ENCODE data around the gene OPA1.

OPA1 gene

DNA sequence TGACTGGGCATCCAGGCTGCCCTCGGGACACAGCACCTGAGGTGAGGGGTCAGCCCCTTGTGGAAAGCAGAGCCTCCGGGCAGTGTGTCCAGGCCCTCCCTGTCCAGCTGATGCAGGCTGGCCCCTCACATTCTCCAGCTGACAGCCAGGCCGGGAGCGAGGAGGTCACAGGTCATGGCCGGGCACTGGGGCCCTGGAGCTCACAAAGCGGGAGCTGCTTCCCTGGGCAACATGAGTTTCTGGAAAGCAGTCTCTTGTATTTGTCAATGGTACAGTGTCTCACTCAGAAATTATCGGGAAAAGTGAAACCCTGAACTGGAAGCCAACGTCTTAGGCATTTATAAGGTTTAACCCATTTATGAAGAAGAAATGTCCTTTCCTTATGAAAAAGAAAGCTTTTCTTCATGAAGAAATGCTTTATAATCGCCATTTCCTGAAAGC lies 118.5 kb downstream of the OPA1 start:
- no peak for FAIRE-seq

DNA sequence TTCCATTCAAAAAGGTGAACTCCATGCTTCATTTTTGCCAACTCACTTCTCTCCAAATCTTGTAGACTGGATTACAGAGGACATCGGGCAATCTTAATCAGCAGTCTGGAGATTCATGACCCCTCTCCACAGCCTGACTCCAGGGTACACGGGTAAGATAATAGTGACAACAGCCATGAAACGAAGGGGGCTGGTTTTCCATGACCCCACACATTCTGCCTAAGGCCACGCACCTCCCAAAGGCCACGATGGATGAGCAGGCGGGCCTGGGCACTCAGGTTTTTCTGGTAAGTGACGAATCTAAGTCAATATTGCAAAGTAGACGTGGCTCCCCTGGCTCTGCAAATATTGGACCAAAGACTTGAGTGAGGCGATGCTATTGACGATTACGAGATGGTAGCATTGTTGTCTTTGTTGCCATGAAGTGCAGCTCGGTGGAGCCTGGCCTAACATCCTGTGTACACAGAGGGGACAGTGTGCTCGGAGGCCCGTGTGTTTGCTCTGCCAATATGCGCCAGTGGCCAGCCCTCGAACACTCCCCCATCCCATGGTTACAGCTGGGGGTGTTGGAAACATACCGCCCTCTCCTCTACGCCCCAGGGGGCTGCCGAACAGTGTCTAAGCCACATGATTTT lies 119.1 kb downstream of the OPA1 start:
- no peak for FAIRE-seq

DNA sequence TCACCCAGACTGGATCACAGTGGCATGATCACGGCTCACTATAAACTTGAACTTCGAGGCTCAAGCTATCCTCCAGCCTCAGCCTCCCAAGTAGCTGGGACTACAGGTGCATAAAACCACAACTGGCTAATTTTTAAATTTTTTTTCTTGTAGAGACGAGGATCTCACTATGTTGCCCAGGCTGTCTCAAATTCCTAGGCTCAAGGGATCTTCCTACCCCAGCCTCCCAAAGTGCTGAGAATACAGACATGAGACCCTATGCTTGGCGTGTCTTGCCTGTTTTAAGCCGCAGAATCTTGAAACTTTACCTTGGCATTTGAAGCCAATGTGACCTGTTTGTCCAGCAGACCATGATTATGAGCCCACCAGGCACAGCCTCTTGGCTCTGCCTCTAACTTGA lies 119.9 kb downstream of the OPA1 start:
- FAIRE-seq: no peak

GRCh38 chr3:193714523-193715137 lies 121.6 kb downstream of the OPA1 start:
- FAIRE-seq: no peak

- no peak for FAIRE-seq
Measured at GRCh38 chr3:193716150-193716549, 123.1 kb downstream of the OPA1 start.

DNA sequence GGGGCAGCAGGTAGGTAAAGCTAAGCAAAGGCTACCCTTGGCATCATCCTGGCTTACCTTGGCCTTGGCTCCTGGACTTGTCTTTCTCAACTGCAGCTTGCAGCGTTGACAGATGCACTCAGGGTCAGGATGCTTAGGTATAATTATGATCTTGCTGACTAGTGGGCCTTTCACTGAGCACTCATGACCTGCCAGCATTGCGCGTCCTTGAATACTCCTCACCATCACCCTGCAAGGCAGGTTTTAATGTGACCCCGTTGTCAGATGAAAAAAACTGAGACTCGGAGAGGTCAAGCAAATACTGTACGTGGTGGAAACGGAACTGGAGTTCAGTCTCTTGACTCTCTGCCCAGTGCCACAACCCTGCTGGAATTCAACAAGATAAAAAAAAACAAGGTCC lies 126.7 kb downstream of the OPA1 start:
- no peak for FAIRE-seq

DNA sequence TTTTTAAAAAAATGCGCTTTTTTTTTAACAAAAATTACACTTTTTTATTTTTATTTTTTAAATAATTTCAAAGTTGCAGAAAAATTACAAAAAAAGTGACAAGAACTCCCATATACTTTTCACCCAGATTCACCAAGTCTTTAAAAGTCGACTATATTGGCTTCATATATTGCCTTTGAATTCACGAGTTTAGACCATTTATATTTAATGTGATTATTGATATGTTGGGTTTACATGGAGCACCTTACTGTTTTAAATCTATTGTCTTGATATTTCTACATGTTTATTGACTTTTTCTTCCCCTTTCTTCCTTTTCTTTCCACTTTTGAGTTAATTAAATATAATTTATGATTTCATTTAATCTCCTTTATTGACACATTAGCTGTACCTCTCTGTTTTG lies 127.2 kb downstream of the OPA1 start:
- no peak for FAIRE-seq

- no peak for FAIRE-seq
Measured at GRCh38 chr3:193722566-193722965, 129.6 kb downstream of the OPA1 start.

DNA sequence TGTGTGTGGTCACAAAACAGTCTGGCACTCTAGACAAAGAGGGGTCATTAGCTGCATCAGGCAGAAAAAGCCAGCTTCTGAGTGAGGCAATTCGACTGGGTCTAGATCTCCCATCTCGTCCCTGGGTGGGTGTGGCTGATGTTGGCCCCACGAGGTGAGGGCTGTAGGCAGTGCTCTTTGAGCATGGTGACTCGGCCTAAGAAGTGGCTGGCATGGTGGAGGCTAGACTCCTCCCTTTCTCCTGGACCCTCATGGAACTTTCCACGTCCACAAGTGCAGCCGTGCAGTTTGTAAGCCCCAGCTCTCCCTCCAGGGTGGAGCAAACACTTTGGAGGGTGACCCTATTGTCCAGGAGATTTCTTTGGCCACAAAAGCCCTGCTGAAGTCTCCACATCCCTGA lies 134.1 kb downstream of the OPA1 start:
- no peak for FAIRE-seq

GRCh38 chr3:193728429-193729087 lies 135.6 kb downstream of the OPA1 start:
- FAIRE-seq: no peak

DNA sequence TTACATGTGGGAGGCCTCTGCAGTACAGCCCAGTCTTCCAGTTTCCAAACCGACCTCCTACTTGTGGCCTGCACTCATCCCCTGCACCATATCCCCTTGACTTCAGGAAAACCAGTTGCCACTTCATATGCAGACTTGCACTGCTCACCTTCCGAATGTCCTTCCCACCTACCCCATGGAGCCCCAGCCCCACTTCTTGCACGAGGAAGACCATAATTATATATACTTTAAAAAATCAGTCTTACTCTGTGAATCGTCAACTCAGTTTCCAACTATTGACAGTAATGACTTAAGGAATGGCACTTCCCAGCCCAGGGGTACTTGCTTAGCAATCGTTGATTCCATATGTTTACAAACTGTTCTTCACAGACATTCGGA lies 136.1 kb downstream of the OPA1 start:
- FAIRE-seq: no peak

GRCh38 chr3:193729601-193730000 lies 136.6 kb downstream of the OPA1 start:
- FAIRE-seq: no peak

DNA sequence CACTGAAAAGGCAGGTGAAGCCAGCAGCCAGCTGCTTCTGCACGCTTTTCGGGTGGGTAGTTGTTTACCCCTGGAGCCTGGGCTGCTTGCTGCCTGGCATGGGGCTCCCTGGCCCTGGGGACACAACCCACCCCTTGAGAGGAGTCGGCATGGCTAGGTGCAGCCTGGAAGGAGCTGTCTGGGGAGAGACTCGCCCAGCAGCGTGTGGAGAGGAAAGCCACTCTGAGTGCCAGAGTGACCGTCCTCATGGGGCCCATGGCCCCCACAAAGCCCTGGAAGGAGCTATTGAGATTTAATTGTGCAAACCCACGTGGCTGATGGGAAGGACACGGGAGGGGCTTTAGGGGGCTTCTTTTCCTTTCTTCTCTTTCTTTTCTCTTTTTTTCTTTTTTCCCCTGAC lies 137.5 kb downstream of the OPA1 start:
- no peak for FAIRE-seq

DNA sequence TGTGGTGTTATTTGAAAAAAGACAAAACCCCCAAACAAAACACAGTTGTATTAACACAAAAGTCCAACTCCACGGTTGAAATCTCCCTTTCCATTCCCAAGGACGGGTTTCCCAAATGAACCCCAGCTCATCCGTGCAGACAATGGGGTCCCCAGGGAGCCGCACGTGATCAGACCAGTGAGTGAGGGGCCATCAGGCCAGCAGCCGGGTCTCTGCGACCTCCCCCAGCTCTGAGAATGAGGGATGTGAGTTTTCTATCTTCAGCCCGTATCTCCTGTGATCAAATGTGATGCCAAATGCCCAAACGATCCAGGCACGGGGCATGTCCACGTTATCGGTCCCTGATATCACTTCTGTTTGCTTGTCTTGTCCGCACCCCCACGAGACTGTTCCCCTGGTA lies 138.0 kb downstream of the OPA1 start:
- FAIRE-seq: no peak

DNA sequence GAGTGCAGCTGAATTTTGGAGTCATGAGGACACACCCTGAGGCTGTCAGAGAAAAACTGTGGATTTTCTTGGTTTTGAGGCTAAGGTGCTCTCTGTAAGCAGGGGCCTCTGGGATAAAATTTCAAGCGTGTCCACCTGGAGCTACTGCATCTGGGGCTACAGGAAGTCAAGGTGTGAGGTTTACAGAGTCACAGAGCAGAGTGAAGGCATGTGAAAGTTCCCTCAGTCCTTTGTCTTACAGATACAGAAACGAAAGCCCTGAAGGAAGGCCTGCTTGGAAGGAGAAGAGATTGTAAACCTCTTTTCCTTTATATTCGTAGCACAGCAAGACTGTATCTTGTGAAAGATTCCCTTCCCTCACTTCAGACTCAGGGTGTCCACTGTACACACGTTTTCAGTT lies 138.6 kb downstream of the OPA1 start:
- FAIRE-seq: no peak

DNA sequence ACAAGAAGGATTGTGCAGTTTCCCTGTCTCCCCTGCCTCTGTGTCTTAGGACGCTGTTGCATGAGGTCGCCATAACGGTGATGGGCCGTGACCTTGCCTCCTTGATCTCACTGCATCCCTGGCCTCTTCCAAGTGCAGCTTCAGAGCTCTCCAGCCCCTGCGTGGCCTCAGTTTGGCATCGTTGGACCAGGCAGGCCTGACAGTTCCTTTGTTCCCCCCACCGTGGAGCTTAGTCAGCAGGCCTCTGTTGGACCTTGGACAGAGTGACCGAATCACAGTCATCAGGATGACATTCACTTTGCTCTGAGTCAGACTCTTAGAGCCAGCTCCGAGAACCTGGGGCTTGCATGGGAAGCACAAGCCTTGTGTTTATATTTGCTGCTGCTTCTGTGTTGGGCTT lies 139.4 kb downstream of the OPA1 start:
- FAIRE-seq: no peak

DNA sequence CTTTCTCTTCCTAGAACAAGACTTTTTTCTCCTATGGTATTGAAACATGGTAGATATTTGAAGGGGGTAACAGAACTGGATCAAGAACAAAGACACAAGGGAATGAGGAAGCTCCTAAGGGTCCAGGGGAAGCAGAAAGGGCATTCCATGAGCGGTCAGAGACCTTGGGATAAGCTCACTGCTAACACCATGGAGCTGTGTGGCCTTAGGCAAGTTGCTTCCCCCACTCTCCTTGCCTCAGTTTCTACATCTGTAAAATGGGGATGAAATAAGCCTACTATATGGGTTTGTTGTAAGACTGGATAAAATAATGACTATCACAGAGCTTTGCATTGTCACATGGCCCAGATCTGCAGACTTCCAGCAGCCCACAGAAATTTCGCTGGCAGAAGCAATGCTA lies 139.8 kb downstream of the OPA1 start:
- no peak for FAIRE-seq

- FAIRE-seq: no peak
Measured at GRCh38 chr3:193734737-193735366, 141.8 kb downstream of the OPA1 start.

DNA sequence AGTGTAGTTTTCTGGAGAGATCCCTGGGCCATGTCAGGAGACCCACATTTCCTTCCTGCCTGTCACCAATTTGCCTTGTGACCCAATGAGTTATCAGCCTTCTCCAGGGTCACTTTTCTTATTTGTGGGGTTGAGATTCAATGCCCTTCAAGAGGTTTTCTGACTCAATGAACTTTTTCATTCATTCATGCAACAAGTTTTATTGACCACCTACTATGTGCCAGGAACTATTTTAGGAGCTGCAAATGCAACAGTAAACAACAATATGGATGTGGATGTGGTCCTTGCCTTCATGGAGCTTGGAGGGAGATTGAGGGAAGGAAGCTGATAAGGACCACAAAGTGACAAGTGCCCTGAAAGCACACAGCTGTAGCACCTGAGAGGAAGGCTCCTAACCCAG lies 142.8 kb downstream of the OPA1 start:
- no peak for FAIRE-seq

- FAIRE-seq: no peak
Measured at GRCh38 chr3:193736616-193737015, 143.6 kb downstream of the OPA1 start.

- FAIRE-seq: no peak
Measured at GRCh38 chr3:193737191-193737751, 144.3 kb downstream of the OPA1 start.

- FAIRE-seq: no peak
Measured at GRCh38 chr3:193742628-193743027, 149.6 kb downstream of the OPA1 start.

DNA sequence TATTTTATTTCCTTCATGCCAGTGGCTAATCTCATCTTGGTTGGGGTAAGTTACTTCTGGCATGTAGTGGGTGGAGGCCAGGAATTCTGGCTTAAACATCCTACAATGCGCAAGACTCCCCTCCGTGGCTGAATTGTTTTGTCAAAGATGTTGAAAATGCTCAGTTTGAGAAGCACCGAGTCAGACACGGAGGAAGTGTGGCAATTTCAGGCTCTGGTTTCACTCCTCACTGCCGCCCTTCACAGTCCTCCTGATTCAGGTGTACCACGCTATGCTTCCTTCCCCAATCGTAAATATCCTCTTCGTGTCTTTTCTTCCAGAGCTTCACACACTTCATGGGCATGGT lies 150.7 kb downstream of the OPA1 start:
- FAIRE-seq: no peak
